GM23248 (cell line): ENCODE results near the gene CCNJL. TPM values are rescaled to one million over a fixed set of nuclear protein-coding genes. Genes with fewer than 3 reads are reported as not detected.
"Not testable (repeated sequence)": the region's sequence is repeated elsewhere in the genome, so short reads cannot be mapped to it uniquely, and the experiment has no call there.

Experiments
- DNase-seq: peaks from one replicate; pipeline ENCODE4 v3.0.0-alpha.2; 2015
- H2AFZ ChIP-seq: fragments of 200-600 bp; sonication (generic); 2 replicates; pipeline ENCODE4 v1.6.1; 2016; ENCODE audit warnings: antibody characterized with exemption
- H3F3A ChIP-seq: fragments of 200-600 bp; sonication (generic); 2 replicates; pipeline ENCODE4 v1.6.1; 2016; ENCODE audit warnings: mild to moderate bottlenecking, antibody characterized with exemption, mixed run types; ENCODE audit not compliant: insufficient read depth
- H3K27ac ChIP-seq: fragments of 200-600 bp; sonication (generic); 2 replicates; pipeline ENCODE4 v1.5.1; 2016; ENCODE audit warnings: mild to moderate bottlenecking
- H3K27me3 ChIP-seq: fragments of 200-600 bp; sonication (generic); replicated peaks from 2 replicates; pipeline ENCODE4 v1.6.1; 2016; ENCODE audit warnings: mild to moderate bottlenecking; ENCODE audit not compliant: insufficient read depth
- H3K36me3 ChIP-seq: fragments of 200-600 bp; sonication (generic); 2 replicates; pipeline ENCODE4 v1.6.1; 2016; ENCODE audit warnings: low read depth, mild to moderate bottlenecking
- H3K4me1 ChIP-seq: fragments of 200-600 bp; sonication (generic); 2 replicates; pipeline ENCODE4 v1.6.1; 2016; ENCODE audit warnings: mild to moderate bottlenecking; ENCODE audit not compliant: insufficient read depth
- H3K4me2 ChIP-seq: fragments of 200-600 bp; sonication (generic); one replicate; pipeline ENCODE4 v1.6.1; 2016; ENCODE audit warnings: mild to moderate bottlenecking; ENCODE audit not compliant: unreplicated experiment
- H3K4me3 ChIP-seq: fragments of 200-600 bp; sonication (generic); 2 replicates; pipeline ENCODE4 v1.5.1; 2016; ENCODE audit warnings: mild to moderate bottlenecking
- H3K79me2 ChIP-seq: fragments of 200-600 bp; sonication (generic); 2 replicates; pipeline ENCODE4 v1.6.1; 2016; ENCODE audit warnings: mild to moderate bottlenecking; ENCODE audit not compliant: insufficient read depth
- H3K9ac ChIP-seq: fragments of 200-600 bp; sonication (generic); 2 replicates; pipeline ENCODE4 v1.6.1; 2016; ENCODE audit warnings: mild to moderate bottlenecking
- H3K9me2 ChIP-seq: fragments of 200-600 bp; sonication (generic); 2 replicates; pipeline ENCODE4 v1.6.1; 2016; ENCODE audit warnings: mixed run types, mild to moderate bottlenecking, moderate library complexity; ENCODE audit not compliant: insufficient read depth
- H3K9me3 ChIP-seq: fragments of 200-600 bp; sonication (generic); one replicate; pipeline ENCODE4 v1.6.1; 2017; ENCODE audit warnings: low read depth
- H4K20me1 ChIP-seq: fragments of 200-600 bp; sonication (generic); 2 replicates; pipeline ENCODE4 v1.6.0; 2016; ENCODE audit not compliant: insufficient read depth
- EZH2 ChIP-seq: fragments of 200-600 bp; sonication (generic); IDR thresholded peaks from 2 replicates; pipeline ENCODE4 v1.6.1; 2018; ENCODE audit warnings: antibody characterized with exemption, mild to moderate bottlenecking; ENCODE audit not compliant: insufficient read depth, poor library complexity, severe bottlenecking
- EZH2phosphoT487 ChIP-seq: fragments of 200-600 bp; sonication (generic); IDR thresholded peaks from 2 replicates; pipeline ENCODE4 v1.6.1; 2018; ENCODE audit warnings: antibody characterized with exemption, moderate library complexity, mild to moderate bottlenecking, low read depth; ENCODE audit not compliant: insufficient read depth
- WGBS, 2 experiments: methylation state at CpG; one replicate each; pipeline ENCODE4 v1.1.6; 2015 to 2017; ENCODE audit warnings: low lambda C conversion rate in 2 of 2, low coverage in 1 of 2; ENCODE audit errors: missing lambda C conversion rate in 2 of 2; 5-methylcytosine and 5-hydroxymethylcytosine counted together
- in situ Hi-C: fragments of 300-500 bp; cut with MboI; formaldehyde crosslinking; loops from 2 replicates; pipeline ENCODE4 v1.15.0; 2020
- polyA plus RNA-seq: library from polyadenylated mRNA; unstranded; fragments of >200 nt; fragmentation: Nextera tagmentation; extraction: Ambion mirVana; gene quantifications from 2 replicates; pipeline ENCODE4 v1.2.1, GENCODE V29; 2016
- total RNA-seq: library from RNA; depleted of rRNA; stranded (reverse); fragments of >200 nt; shearing (Covaris generic); gene quantifications from 2 replicates; pipeline ENCODE4 v1.2.3, GENCODE V29; 2014

CCNJL gene
- total and polyA plus RNA-seq, 2 experiments from 2014 or later: 0.43 TPM; not detected in 1

DNA sequence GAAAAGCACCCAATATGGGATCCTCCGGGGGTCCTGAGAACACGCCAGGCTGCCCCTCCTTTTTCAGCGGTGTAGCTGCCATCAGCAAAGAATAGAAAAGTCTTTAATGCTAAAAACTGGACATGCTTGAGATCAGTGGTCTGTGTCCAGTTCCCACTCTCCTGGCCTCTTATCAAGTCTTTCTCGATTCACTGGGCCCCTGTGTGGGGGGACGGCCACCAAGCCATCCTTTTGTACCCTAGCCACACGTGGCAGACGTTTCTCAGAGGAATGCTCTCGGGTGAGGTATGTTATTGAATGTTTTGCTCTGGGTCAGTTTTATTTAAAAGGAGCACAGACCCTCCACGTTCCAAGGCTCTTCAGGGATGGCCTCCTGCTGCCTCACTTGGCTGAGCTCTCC is 59.4 kb downstream of the CCNJL start:
- in situ Hi-C loops: no loop called here
- Histone ChIP-seq H3K36me3 (no peaks in the 10 kb centered on the region), H3K4me1 (no peaks in the 10 kb centered on the region), H3K4me2 (no peak overlapping the region), H2AFZ (no peak overlapping the region), H3K9ac (no peak overlapping the region), H3F3A (no peaks in the 10 kb centered on the region), H3K79me2 (no peaks in the 10 kb centered on the region), H3K9me3 (no peaks in the 10 kb centered on the region), H3K27me3 (no peaks in the 10 kb centered on the region; the same call in 1 of the 2 replicates), H3K27ac (no peak overlapping the region), H3K4me3 (no peak overlapping the region), H4K20me1 (no peaks in the 10 kb centered on the region), H3K9me2 (no peaks in the 10 kb centered on the region)
- 65 to 69% methylated on average over 9 of the region's 9 CpGs for WGBS, 2 experiments
- TF ChIP-seq EZH2 (no peak), EZH2phosphoT487 (no peak)
- DNase-seq: no peak

- Histone ChIP-seq H2AFZ (no peak overlapping the region), H3K9ac (no peak overlapping the region), H3K4me3 (no peak overlapping the region), H4K20me1 (no peaks in the 10 kb centered on the region), H3K27me3 (no peaks in the 10 kb centered on the region; the same call in 1 of the 2 replicates), H3F3A (no peaks in the 10 kb centered on the region), H3K79me2 (no peaks in the 10 kb centered on the region), H3K4me2 (no peak overlapping the region), H3K27ac (no peak overlapping the region), H3K9me3 (no peaks in the 10 kb centered on the region), H3K36me3 (no peaks in the 10 kb centered on the region), H3K9me2 (no peaks in the 10 kb centered on the region), H3K4me1 (no peaks in the 10 kb centered on the region)
- no peak for DNase-seq
- 68 to 71% methylated on average over 14 of the region's 14 CpGs for WGBS, 2 experiments
- in situ Hi-C loops: no loop called here
- no peak for TF ChIP-seq EZH2phosphoT487
- no peak for TF ChIP-seq EZH2
Observed at GRCh38 chr5:160251406-160252155, 60.8 kb downstream of the CCNJL start.

DNA sequence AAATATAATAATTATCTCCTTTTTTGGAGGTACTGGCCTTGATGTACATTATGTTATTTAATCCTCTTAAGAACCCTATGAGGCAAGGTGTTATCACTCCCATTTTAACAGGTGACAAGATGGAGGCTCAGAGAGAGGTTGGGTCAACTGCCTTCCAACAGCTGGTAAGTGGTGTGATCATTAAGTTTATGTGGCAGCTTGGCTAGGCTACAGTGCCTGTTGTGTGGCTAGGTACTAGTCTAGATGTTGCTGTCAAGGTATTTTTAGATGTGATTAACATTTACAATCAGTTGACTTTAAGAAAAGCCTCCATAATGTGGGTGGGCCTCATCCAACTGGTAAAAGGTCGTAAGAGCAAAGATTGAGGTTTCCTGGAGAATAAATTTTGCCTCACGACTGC is 61.5 kb downstream of the CCNJL start:
- no peak overlapping the region for H3K4me2 ChIP-seq
- 67 to 76% methylated on average over 2 of the region's 2 CpGs for WGBS, 2 experiments
- no peaks in the 10 kb centered on the region for H3K9me3 ChIP-seq
- H3K4me1 ChIP-seq: no peaks in the 10 kb centered on the region
- no peak overlapping the region for H2AFZ ChIP-seq
- TF ChIP-seq EZH2phosphoT487 (no peak), EZH2 (no peak)
- H3K36me3 ChIP-seq: no peaks in the 10 kb centered on the region
- no peak overlapping the region for H3K27ac ChIP-seq
- no peak overlapping the region for H3K9ac ChIP-seq
- in situ Hi-C loops: no loop called here
- H4K20me1 ChIP-seq: no peaks in the 10 kb centered on the region
- H3K4me3 ChIP-seq: no peak overlapping the region
- H3K9me2 ChIP-seq: no peaks in the 10 kb centered on the region
- peaks cover 2% of the 10 kb centered on the region; the same call in 1 of the 2 replicates for H3K27me3 ChIP-seq
- DNase-seq: no peak
- H3K79me2 ChIP-seq: no peaks in the 10 kb centered on the region
- no peaks in the 10 kb centered on the region for H3F3A ChIP-seq

- no peak overlapping the region for H3K9ac ChIP-seq
- no peaks in the 10 kb centered on the region for H3F3A ChIP-seq
- no peaks in the 10 kb centered on the region for H3K79me2 ChIP-seq
- no peak overlapping the region for H3K4me2 ChIP-seq
- no peak for DNase-seq
- no peak overlapping the region for H3K27ac ChIP-seq
- H3K27me3 ChIP-seq: peaks cover 8% of the 10 kb centered on the region; the same call in 1 of the 2 replicates
- H3K4me3 ChIP-seq: no peak overlapping the region
- no peaks in the 10 kb centered on the region for H4K20me1 ChIP-seq
- no peaks in the 10 kb centered on the region for H3K36me3 ChIP-seq
- H2AFZ ChIP-seq: no peak overlapping the region
- no peaks in the 10 kb centered on the region for H3K9me3 ChIP-seq
- no peaks in the 10 kb centered on the region for H3K9me2 ChIP-seq
- 74 to 79% methylated on average over 5 of the region's 5 CpGs for WGBS, 2 experiments
- in situ Hi-C loops: no loop called here
- no peak for TF ChIP-seq EZH2
- TF ChIP-seq EZH2phosphoT487: no peak
- no peaks in the 10 kb centered on the region for H3K4me1 ChIP-seq
Observed at GRCh38 chr5:160250226-160250625, 62.1 kb downstream of the CCNJL start.

GRCh38 chr5:160249570-160249969 is 62.8 kb downstream of the CCNJL start:
- H3K27ac ChIP-seq, H3K4me3 ChIP-seq, H3K9ac ChIP-seq, H3K9me2 ChIP-seq, H2AFZ ChIP-seq, DNase-seq, H3K4me2 ChIP-seq, H3K4me1 ChIP-seq, H3K27me3 ChIP-seq, H3K79me2 ChIP-seq, H4K20me1 ChIP-seq, H3K9me3 ChIP-seq, in situ Hi-C loops, H3K36me3 ChIP-seq, H3F3A ChIP-seq: not testable (repeated sequence)
- 70 to 76% methylated on average over 1 of the region's 1 CpG for WGBS, 2 experiments
